ENCODE measurements around the gene CNTN6. TPM values are rescaled to one million over a fixed set of nuclear protein-coding genes. Genes with fewer than 3 reads are reported as not detected.

CNTN6 gene
- total and polyA plus RNA-seq, 4 donors, result 0.01 to 0.05 TPM; not detected in 2

DNA sequence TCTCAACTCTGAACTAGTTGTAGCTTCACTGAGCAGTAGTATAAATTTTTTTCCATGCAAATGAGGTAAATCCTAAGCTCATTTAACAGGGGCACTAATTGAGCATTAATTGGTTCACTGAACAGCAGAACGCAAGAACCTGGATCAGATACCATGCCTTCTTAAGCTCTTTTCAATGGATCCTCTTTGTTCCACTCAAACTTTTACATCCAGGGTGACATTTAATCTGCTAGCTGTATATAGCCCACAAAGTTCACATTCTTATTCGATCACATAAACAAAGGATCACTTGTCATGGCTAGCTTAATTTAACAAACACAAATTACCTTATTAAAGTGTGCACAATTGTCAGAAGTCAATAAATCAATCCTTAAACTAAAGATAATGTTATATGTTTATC lies 281.6 kb downstream of the CNTN6 start:
- H3K27ac ChIP-seq (ENCODE audit: low read depth in 1 of 2, low read length in 2 of 2), result no peak overlapping the region
- no peak for DNase-seq (ENCODE audit: low spot score)
- TF ChIP-seq, protein P1, sequence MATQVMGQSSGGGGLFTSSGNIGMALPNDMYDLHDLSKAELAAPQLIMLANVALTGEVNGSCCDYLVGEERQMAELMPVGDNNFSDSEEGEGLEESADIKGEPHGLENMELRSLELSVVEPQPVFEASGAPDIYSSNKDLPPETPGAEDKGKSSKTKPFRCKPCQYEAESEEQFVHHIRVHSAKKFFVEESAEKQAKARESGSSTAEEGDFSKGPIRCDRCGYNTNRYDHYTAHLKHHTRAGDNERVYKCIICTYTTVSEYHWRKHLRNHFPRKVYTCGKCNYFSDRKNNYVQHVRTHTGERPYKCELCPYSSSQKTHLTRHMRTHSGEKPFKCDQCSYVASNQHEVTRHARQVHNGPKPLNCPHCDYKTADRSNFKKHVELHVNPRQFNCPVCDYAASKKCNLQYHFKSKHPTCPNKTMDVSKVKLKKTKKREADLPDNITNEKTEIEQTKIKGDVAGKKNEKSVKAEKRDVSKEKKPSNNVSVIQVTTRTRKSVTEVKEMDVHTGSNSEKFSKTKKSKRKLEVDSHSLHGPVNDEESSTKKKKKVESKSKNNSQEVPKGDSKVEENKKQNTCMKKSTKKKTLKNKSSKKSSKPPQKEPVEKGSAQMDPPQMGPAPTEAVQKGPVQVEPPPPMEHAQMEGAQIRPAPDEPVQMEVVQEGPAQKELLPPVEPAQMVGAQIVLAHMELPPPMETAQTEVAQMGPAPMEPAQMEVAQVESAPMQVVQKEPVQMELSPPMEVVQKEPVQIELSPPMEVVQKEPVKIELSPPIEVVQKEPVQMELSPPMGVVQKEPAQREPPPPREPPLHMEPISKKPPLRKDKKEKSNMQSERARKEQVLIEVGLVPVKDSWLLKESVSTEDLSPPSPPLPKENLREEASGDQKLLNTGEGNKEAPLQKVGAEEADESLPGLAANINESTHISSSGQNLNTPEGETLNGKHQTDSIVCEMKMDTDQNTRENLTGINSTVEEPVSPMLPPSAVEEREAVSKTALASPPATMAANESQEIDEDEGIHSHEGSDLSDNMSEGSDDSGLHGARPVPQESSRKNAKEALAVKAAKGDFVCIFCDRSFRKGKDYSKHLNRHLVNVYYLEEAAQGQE (IDR thresholded peaks at IDR 0.05), result no peak
- no peak for TF ChIP-seq YY1 (IDR thresholded peaks at IDR 0.05)
- no peak for TF ChIP-seq RXRA (IDR thresholded peaks at IDR 0.05)
- TF ChIP-seq, protein P2, sequence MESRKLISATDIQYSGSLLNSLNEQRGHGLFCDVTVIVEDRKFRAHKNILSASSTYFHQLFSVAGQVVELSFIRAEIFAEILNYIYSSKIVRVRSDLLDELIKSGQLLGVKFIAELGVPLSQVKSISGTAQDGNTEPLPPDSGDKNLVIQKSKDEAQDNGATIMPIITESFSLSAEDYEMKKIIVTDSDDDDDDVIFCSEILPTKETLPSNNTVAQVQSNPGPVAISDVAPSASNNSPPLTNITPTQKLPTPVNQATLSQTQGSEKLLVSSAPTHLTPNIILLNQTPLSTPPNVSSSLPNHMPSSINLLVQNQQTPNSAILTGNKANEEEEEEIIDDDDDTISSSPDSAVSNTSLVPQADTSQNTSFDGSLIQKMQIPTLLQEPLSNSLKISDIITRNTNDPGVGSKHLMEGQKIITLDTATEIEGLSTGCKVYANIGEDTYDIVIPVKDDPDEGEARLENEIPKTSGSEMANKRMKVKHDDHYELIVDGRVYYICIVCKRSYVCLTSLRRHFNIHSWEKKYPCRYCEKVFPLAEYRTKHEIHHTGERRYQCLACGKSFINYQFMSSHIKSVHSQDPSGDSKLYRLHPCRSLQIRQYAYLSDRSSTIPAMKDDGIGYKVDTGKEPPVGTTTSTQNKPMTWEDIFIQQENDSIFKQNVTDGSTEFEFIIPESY (IDR thresholded peaks at IDR 0.05), result no peak
- no peak for TF ChIP-seq FOXA2 (IDR thresholded peaks at IDR 0.05)
- TF ChIP-seq GABPA (IDR thresholded peaks at IDR 0.05 in 1 of 2, conservative IDR thresholded peaks at IDR 0.05 in 1 of 2), result no peak
- TF ChIP-seq HNF4A (conservative IDR thresholded peaks at IDR 0.05), result no peak
- no peak for TF ChIP-seq RAD21 (IDR thresholded peaks at IDR 0.05)
- TF ChIP-seq JUND (IDR thresholded peaks at IDR 0.05), result no peak
- TF ChIP-seq, protein P3, sequence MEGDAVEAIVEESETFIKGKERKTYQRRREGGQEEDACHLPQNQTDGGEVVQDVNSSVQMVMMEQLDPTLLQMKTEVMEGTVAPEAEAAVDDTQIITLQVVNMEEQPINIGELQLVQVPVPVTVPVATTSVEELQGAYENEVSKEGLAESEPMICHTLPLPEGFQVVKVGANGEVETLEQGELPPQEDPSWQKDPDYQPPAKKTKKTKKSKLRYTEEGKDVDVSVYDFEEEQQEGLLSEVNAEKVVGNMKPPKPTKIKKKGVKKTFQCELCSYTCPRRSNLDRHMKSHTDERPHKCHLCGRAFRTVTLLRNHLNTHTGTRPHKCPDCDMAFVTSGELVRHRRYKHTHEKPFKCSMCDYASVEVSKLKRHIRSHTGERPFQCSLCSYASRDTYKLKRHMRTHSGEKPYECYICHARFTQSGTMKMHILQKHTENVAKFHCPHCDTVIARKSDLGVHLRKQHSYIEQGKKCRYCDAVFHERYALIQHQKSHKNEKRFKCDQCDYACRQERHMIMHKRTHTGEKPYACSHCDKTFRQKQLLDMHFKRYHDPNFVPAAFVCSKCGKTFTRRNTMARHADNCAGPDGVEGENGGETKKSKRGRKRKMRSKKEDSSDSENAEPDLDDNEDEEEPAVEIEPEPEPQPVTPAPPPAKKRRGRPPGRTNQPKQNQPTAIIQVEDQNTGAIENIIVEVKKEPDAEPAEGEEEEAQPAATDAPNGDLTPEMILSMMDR (IDR thresholded peaks at IDR 0.05; ENCODE audit: low read depth, low read length, missing input control), result no peak
- TF ChIP-seq TAF1 (conservative IDR thresholded peaks at IDR 0.05), result no peak
- H3K4me1 ChIP-seq (ENCODE audit: control insufficient read depth in 4 of 4, insufficient read depth in 4 of 4, low read length in 3 of 4), result no peaks in the 10 kb centered on the region
- H3K9ac ChIP-seq (ENCODE audit: low read depth in 1 of 2, low read length in 2 of 2), result no peak overlapping the region
- 53% methylated on average over 2 of the region's 2 CpGs for WGBS
- H3K9me3 ChIP-seq (ENCODE audit: control insufficient read depth in 4 of 4, low read length in 3 of 4), result no peaks in the 10 kb centered on the region
- no peak overlapping the region for H3K4me3 ChIP-seq (ENCODE audit: low read depth in 1 of 3, low read length in 3 of 3)
- H3K36me3 ChIP-seq (ENCODE audit: control insufficient read depth in 4 of 4, insufficient read depth in 3 of 4, low read depth in 1 of 4, low read length in 3 of 4), result no peaks in the 10 kb centered on the region
- H3K27me3 ChIP-seq (ENCODE audit: control insufficient read depth in 4 of 4, insufficient read depth in 4 of 4, low read length in 3 of 4), result no peaks in the 10 kb centered on the region

DNA sequence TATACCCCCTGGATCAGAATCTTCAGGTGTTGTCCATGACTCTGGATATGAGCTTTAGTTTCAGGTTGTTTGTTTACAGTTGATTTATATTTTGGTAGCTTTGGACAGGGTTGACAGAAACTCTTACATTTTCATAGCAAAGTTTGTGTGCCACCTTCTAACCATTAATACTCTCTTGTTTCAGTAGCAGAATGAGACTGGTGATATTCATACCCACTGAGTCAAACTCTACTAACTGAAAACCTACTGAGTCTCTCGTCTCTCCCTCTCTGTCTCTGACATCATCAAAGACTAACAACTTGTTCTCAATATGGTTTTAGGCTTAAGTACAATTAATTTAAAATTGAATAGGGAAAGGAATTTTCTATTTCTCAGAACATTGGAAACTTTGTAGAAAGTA lies 282.3 kb downstream of the CNTN6 start:
- Histone ChIP-seq H3K27ac (ENCODE audit: low read depth in 1 of 2, low read length in 2 of 2) (no peak overlapping the region), H3K4me3 (ENCODE audit: low read depth in 1 of 3, low read length in 3 of 3) (no peak overlapping the region), H3K9ac (ENCODE audit: low read depth in 1 of 2, low read length in 2 of 2) (no peak overlapping the region), H3K4me1 (ENCODE audit: control insufficient read depth in 4 of 4, insufficient read depth in 4 of 4, low read length in 3 of 4) (no peaks in the 10 kb centered on the region), H3K9me3 (ENCODE audit: control insufficient read depth in 4 of 4, low read length in 3 of 4) (no peaks in the 10 kb centered on the region), H3K36me3 (ENCODE audit: control insufficient read depth in 4 of 4, insufficient read depth in 3 of 4, low read depth in 1 of 4, low read length in 3 of 4) (no peaks in the 10 kb centered on the region), H3K27me3 (ENCODE audit: control insufficient read depth in 4 of 4, insufficient read depth in 4 of 4, low read length in 3 of 4) (no peaks in the 10 kb centered on the region)
- no peak for TF ChIP-seq HNF4G (IDR thresholded peaks at IDR 0.05)
- TF ChIP-seq, protein P4, sequence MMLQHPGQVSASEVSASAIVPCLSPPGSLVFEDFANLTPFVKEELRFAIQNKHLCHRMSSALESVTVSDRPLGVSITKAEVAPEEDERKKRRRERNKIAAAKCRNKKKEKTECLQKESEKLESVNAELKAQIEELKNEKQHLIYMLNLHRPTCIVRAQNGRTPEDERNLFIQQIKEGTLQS (IDR thresholded peaks at IDR 0.05), result no peak
- no peak for TF ChIP-seq YY1 (IDR thresholded peaks at IDR 0.05)
- TF ChIP-seq FOXA2 (IDR thresholded peaks at IDR 0.05), result no peak
- no peak for TF ChIP-seq FOXA1 (IDR thresholded peaks at IDR 0.05)
- no peak for TF ChIP-seq RXRA (IDR thresholded peaks at IDR 0.05)
- TF ChIP-seq GABPA (IDR thresholded peaks at IDR 0.05 in 1 of 2, conservative IDR thresholded peaks at IDR 0.05 in 1 of 2), result no peak
- TF ChIP-seq, protein P1 (IDR thresholded peaks at IDR 0.05), result no peak
- TF ChIP-seq, protein P2 (IDR thresholded peaks at IDR 0.05), result no peak
- no peak for TF ChIP-seq TAF1 (conservative IDR thresholded peaks at IDR 0.05)
- TF ChIP-seq HNF4A (conservative IDR thresholded peaks at IDR 0.05), result no peak
- TF ChIP-seq, protein P5, sequence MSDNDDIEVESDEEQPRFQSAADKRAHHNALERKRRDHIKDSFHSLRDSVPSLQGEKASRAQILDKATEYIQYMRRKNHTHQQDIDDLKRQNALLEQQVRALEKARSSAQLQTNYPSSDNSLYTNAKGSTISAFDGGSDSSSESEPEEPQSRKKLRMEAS (IDR thresholded peaks at IDR 0.05), result no peak
- WGBS, result 44% methylated on average over 1 of the region's 1 CpG
- no peak for DNase-seq (ENCODE audit: low spot score)

Data from liver (tissue), 9 donors.